GM18951 (cell line): ENCODE results near the gene GLIS1.

Experiments
- POLR2A ChIP-seq: IDR thresholded peaks from 4 replicates; pipeline ENCODE4 v1.6.1; 2011; ENCODE audit warnings: mild to moderate bottlenecking; ENCODE audit not compliant: insufficient read length, insufficient read depth; ENCODE audit errors: extremely low read depth
- in situ Hi-C: fragments of 300-500 bp; cut with MboI; formaldehyde crosslinking; loops from one replicate; pipeline ENCODE4 v1.12.0; 2022; ENCODE audit warnings: low sequenced_read_pairs, mixed read lengths, inconsistent platforms; ENCODE audit not compliant: unreplicated experiment

The GLIS1 gene

DNA sequence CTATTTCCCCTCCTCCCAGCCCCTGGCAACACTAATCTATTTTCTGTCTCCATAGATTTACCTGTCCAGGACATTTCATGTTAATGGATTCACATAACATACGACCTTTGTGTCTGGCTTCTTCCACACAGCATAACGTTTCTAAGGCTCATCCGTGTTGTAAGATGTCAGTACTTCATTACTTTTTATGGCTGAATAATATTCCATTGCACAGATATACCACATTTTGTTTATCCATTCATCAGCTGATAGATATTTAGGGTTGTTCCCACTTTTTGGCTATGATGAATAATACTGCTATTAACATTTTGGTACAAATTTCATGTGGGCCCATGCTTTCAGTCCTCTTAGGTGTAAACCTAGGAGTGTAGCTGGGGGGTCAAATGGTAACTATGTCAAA lies 38.2 kb downstream of the GLIS1 start:
- in situ Hi-C loops: no loop called here
- no peak for TF ChIP-seq POLR2A

DNA sequence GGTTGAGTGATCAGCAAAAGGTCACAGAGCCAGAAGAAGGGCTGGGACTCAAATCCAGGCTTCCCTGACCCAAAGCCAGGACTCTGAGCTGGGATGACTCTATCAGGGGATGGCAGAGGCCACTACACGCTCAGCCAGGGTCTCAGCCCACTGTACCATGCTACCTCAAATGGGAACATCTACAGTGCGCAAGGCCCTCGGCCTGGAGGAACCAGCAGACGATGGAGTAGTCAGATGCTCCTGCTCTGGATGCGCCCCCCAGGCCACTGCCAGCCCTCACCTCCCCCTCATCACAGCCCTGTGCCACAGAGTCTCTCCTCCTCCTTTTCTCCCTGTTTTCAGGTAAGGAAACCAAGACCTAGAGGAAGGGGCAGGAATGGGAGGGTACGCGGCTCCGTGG lies 39.0 kb downstream of the GLIS1 start:
- in situ Hi-C loops: no loop called here
- TF ChIP-seq POLR2A: no peak

DNA sequence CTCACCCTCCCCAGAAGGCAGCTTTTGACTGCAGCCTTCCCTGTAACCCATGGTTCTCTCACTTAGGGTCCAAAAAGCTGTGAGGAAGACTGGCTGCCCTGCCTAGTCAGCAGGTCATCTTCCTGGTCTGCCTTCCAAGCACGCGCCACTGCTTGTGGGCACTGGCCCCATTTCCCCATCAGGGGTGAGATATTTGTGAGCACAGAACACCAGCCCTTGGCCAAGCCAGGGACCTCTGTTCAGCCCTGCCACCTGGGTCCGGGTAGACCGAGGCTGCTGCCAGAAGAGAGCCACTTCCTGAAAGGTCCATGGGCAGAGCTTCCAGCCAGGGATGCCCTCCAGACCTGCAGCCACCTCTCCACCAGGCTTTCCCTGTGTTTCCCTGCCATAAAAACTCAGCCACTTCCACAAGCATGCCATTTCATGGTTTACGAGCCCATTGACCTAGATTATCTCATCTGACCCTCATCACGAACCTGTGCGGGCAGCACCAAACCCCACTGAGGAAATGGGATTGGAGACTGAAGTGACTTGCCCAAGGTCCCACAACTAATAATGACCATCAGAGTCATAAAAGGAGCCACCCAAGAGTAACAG lies 40.5 kb downstream of the GLIS1 start:
- in situ Hi-C loops: no loop called here
- TF ChIP-seq POLR2A: no peak

DNA sequence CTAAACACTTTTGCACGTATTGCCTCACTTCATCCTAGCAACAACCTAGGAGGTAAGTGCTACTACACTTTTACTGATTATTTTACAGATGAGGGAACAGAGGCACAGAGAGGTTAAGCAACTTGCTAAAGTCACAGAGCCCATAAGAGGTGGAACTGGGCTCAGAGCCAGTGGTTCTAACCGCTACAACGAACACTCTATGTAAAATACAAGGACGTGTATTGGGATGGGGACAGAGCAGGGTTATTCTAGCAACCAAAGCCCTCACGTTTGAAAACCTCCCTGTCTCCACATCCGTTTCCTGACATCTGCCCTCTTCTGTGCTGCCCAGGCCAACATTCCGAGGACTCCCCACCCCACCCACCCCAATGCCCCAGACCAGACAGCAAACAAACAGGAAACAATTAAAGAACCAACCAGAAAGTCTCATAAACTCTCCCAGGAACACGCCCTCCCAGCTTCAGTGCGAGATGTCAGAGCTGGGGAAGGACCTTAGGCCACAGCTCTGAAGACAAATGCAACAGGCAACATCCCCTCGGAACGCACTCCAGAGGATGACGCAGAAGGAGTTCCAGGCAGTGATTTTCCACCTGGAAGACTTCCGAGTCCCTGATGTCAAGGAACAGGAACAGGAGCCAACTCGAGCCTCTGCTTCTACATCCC lies 41.1 kb downstream of the GLIS1 start:
- no peak for TF ChIP-seq POLR2A
- in situ Hi-C loops: no loop called here

DNA sequence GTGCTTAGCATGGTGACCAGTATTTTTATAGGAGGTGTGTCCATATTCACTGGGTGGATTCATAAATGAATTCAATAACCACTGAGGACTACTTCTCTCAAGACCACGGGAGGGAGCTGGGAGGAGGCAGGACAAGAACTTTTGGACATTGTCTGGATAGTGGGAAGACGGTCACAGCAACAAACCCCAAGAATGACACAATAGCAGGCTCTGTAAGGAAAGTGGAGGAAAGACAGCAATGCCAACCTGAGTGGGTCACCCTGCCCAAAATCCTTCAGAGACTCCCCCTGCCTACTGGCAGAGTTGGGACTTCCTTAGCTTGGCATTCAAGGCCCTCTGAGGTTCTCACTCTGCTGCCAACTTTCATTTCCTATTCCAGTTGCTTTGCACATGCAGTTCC lies 42.0 kb downstream of the GLIS1 start:
- in situ Hi-C loops: no loop called here
- no peak for TF ChIP-seq POLR2A

DNA sequence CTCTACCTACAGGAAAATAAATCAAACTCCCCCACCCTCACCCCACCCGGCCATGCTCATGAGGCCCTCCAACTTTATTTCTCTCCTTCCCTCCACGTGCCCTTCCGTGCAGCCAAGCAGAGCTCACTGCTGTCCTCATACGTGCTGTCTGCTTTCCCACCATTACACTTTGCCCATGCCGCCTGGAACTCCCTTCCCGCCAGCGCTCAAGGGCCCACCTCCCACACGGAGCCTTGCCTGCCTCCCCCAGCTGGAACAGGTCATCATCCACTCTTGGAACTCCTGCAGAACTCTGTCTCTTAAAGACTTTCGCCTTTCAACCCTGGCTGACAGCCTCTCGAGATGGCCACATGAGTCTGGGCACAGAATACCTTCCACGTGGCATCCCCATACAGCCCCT lies 42.4 kb downstream of the GLIS1 start:
- in situ Hi-C loops: no loop called here

DNA sequence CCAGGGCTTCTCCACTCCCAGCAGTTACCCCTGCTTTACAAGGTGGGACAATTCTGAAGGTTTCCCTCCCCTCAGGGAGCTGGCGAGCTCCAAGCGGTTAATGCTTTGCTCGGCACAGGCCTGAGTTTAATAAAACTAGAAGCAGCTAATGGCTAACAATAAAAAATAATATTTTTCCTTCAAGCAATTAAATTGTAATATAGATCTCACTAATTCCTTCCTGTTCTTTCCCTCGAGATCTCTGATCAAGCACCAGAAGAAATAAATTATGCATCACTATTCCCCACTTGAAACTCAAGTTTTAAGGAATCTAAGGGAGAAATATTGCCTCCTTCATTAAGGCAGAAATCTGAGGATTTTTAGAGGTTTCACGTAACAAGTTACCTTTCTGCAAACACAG lies 42.9 kb downstream of the GLIS1 start:
- no peak for TF ChIP-seq POLR2A
- in situ Hi-C loops: no loop called here

More for the DNA sequence above, 42.4 kb downstream of the GLIS1 start:
- TF ChIP-seq POLR2A: no peak

DNA sequence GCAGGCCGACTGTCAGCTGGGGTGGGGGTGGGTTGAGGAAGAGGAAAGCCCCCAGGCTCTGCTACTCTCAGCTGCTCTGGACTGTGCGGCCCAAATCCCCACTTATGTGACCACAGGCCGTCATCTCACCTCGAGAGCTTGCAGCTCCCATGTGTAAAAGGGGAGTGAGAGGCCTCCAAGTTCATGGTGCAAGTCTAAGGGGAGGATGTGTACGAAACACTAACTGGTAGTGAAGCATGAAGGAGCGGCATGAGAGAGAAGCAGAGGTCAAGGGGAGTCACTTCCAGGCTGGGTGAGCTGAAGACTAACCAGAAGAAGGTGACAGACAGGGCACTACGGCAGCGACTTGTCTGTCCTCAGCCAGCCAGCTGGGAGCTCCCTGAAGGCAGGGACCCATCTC lies 43.8 kb downstream of the GLIS1 start:
- in situ Hi-C loops: no loop called here
- no peak for TF ChIP-seq POLR2A

DNA sequence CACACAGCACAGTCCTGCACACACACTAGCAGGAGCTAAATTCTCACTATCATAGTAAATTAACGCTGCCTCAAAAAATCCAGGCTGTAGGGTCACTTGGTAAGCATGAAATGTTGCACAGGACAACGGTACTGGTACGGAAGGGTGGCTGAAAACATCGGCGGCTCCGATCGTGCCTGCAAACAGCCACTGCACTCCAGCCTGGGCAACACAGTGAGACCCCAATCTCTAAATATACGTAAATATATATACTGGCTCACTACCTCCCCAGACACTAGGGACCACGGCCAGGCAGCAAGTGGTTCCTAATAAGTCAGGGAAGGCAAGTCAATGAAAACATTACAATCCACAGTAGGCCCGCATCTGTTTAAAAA lies 44.3 kb downstream of the GLIS1 start:
- in situ Hi-C loops: no loop called here
- TF ChIP-seq POLR2A: no peak

DNA sequence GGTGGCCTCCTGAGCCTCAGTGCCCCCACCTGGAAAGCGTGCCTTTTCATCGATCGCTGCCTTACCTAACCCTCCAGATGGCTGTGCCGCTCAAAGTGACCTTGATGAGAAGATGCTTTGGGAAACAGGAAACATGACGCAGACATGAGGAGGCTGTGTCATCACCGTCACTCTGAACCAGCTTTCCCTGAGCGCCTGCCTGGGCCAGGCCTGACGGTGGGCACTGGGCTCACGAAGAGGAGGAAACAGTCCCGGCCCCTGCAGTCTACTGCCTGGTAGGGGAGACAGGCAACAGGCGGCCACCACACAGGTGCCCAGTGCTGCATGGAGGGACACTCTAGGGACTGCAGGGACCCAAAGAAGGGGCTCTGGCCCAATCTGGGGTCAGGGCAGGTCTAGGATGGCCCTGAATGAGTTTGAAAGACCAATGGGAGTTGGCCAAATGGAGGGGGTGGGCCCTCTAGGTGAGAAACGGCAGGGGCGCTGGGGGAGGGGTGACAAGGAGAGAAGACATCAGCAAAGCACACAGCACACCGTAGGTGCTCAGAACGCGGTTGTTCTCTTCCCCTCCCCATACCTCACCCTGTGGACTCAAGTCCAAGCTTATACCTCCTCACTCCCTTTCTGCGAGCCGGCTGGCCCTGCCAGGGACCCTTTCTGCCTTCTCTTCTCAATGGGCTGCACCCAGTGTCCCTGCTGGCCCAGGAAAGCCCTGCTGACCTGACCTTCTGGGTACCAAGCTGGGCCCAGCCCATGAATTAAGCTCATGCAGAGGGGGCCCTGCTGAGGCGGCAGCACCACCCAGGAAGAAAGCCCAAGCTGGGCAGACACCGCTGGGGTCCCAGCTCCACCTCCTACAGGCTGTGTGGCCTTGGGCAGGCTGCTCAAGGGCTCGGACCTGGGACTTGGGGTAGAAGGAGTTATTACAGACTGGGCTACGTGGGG lies 44.9 kb downstream of the GLIS1 start:
- in situ Hi-C loops: no loop called here
- TF ChIP-seq POLR2A: no peak

DNA sequence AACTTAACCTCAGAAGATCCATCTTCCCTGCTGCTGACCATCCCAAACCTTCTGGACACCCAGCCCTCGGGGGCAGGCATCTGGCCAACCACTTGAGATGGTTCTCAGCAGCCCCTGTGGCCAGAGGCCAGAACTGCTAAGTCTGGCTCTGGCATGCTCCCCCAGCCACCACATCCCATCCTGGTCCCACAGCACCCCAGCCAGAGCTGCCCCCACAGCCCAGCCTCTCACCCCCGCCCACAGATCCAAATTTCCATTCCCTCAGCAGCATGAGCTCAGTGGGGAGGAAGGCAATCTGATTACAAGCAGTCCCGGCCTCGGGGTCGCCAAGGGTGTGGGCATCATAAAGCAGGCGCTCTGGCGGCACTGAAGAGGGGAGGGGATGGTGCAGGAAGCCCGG lies 45.6 kb downstream of the GLIS1 start:
- no peak for TF ChIP-seq POLR2A
- in situ Hi-C loops: no loop called here

DNA sequence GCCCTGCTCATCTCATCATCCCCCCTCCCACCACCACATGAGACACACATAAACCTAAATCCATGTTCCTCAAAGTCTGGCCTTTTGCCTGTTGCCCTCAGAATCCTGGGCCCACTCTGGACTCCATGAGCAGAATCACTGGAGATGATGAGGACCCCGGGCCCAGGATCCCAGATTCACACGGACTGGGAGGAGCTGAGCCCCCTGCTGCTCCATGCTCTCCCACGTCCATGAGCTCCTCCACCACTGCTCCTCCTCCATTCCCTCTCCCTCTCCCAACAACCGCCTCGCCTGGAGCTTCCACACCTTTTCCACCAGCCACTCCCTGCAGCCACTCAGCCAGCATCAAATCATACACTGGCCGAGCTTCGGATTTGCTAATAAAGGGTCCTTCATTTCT lies 47.6 kb downstream of the GLIS1 start:
- in situ Hi-C loops: no loop called here

DNA sequence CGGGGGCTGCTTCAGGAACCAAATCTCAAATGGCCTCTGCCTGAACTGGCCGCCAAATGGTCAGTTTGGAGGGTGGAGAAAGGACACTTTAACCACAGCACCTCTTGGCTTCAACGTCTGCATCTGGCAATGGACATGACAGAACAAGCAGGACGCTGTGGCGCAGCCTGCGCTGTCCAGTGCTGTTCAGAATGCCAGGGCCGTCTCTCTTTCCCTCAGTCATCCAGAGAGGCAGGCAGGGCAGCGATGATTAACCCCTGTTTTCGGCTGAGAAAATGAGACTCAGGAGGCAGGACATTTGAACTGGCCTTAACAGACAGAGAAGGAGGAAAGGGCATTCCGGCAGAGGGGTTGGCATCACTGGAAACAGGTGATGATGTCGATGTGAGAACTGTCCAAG lies 48.6 kb downstream of the GLIS1 start:
- TF ChIP-seq POLR2A: no peak
- in situ Hi-C loops: no loop called here

More for the DNA sequence above, 47.6 kb downstream of the GLIS1 start:
- TF ChIP-seq POLR2A: no peak
